OCI-LY7 (cell line): ENCODE data around the gene GPHN. TPM values are rescaled to one million over a fixed set of nuclear protein-coding genes. Genes with fewer than 3 reads are reported as not detected.

Source experiments
- BruUV-seq: library from RNA; stranded (reverse); fragments of 400-500 nt; replicated peaks from 2 replicates; lab custom pipeline; 2021; lab: Mats Ljungman, UMichigan
- CTCF ChIA-PET: fragments of 300-600 bp; sonication (Branson Sonifier 250); formaldehyde crosslinking; loops from one replicate; lab custom pipeline; 2022; ENCODE audit warnings: antibody characterized with exemption; ENCODE audit not compliant: unreplicated experiment; lab: Charles Lee
- POLR2A ChIA-PET: fragments of 300-600 bp; sonication (Branson Sonifier 250); formaldehyde crosslinking; loops from one replicate; lab custom pipeline; 2022; ENCODE audit warnings: antibody characterized with exemption; lab: Charles Lee
- DNase-seq: peaks from one replicate; pipeline ENCODE4 v3.0.0-alpha.2; 2015; ENCODE audit warnings: low spot score
- H2AFZ ChIP-seq: fragments of 200-600 bp; sonication (generic), shearing (Covaris generic); 2 replicates; pipeline ENCODE4 v1.6.1; 2014; ENCODE audit warnings: mild to moderate bottlenecking, antibody characterized with exemption, low read length, moderate library complexity
- H3K27ac ChIP-seq: fragments of 200-600 bp; sonication (generic); 2 replicates; pipeline ENCODE4 v1.5.1; 2014; ENCODE audit warnings: mixed run types, low read depth, mild to moderate bottlenecking, moderate library complexity, low read length, inconsistent platforms; ENCODE audit not compliant: poor library complexity, severe bottlenecking
- H3K36me3 ChIP-seq: fragments of 200-600 bp; sonication (generic); 2 replicates; pipeline ENCODE4 v1.6.1; 2014; ENCODE audit warnings: mild to moderate bottlenecking, antibody characterized with exemption, low read length, moderate library complexity, mixed read lengths; ENCODE audit not compliant: insufficient read depth
- H3K4me1 ChIP-seq: fragments of 200-600 bp; sonication (generic); 2 replicates; pipeline ENCODE4 v1.5.1; 2014; ENCODE audit warnings: mild to moderate bottlenecking, low read length; ENCODE audit not compliant: insufficient read depth, poor library complexity, severe bottlenecking
- H3K4me2 ChIP-seq: fragments of 200-600 bp; sonication (generic); 2 replicates; pipeline ENCODE4 v1.6.1; 2014; ENCODE audit warnings: mild to moderate bottlenecking, low read length
- H3K4me3 ChIP-seq: fragments of 200-600 bp; sonication (generic); 2 replicates; pipeline ENCODE4 v1.5.1; 2014; ENCODE audit warnings: mild to moderate bottlenecking, low read depth, low read length; ENCODE audit not compliant: poor library complexity, severe bottlenecking
- H3K79me2 ChIP-seq: fragments of 200-600 bp; sonication (generic); 2 replicates; pipeline ENCODE4 v1.6.1; 2016; ENCODE audit warnings: low read depth, mild to moderate bottlenecking, low read length, moderate library complexity, mixed read lengths; ENCODE audit not compliant: insufficient read depth
- H3K9me2 ChIP-seq: fragments of 200-600 bp; sonication (generic); 2 replicates; pipeline ENCODE4 v1.6.1; 2016; ENCODE audit warnings: mild to moderate bottlenecking, low read length, mixed read lengths; ENCODE audit not compliant: insufficient read depth
- H3K9me3 ChIP-seq: fragments of 200-600 bp; sonication (generic); 2 replicates; pipeline ENCODE4 v1.6.1; 2014; ENCODE audit warnings: mild to moderate bottlenecking, mixed run types, low read length, mixed read lengths
- H4K20me1 ChIP-seq: fragments of 200-600 bp; sonication (generic); 2 replicates; pipeline ENCODE4 v1.6.1; 2014; ENCODE audit warnings: mild to moderate bottlenecking, antibody characterized with exemption, low read length, moderate library complexity, mixed read lengths; ENCODE audit not compliant: insufficient read depth
- EZH2phosphoT487 ChIP-seq: fragments of 200-600 bp; sonication (generic); IDR thresholded peaks from 2 replicates; pipeline ENCODE4 v1.6.1; 2018; ENCODE audit warnings: low read depth, borderline replicate concordance, mild to moderate bottlenecking, mixed run types, antibody characterized with exemption, low read length, moderate library complexity, mixed read lengths
- intact Hi-C: fragments of 100-400 bp; cut with micrococcal nuclease; formaldehyde crosslinking; loops from one replicate; pipeline ENCODE4 v1.10.0; 2022; ENCODE audit not compliant: unreplicated experiment
- total RNA-seq, 2 experiments: library from RNA; depleted of rRNA in 1 of 2; stranded (reverse); fragments of >200 nt in 1 of 2; shearing (Covaris generic) in 1 of 2; gene quantifications; 2 replicates each; pipeline ENCODE4 v1.2.3, GENCODE V29; 2014 to 2022
- TF ChIP-seq, protein P1 (sequence below): fragments of 200-600 bp; sonication (generic); conservative IDR thresholded peaks from 2 replicates; pipeline ENCODE4 v1.5.1; 2014; ENCODE audit warnings: mild to moderate bottlenecking, antibody characterized with exemption, low read length, moderate library complexity, mixed read lengths

GPHN gene
- total RNA-seq, 2 experiments from 2014 or later = not detected

DNA sequence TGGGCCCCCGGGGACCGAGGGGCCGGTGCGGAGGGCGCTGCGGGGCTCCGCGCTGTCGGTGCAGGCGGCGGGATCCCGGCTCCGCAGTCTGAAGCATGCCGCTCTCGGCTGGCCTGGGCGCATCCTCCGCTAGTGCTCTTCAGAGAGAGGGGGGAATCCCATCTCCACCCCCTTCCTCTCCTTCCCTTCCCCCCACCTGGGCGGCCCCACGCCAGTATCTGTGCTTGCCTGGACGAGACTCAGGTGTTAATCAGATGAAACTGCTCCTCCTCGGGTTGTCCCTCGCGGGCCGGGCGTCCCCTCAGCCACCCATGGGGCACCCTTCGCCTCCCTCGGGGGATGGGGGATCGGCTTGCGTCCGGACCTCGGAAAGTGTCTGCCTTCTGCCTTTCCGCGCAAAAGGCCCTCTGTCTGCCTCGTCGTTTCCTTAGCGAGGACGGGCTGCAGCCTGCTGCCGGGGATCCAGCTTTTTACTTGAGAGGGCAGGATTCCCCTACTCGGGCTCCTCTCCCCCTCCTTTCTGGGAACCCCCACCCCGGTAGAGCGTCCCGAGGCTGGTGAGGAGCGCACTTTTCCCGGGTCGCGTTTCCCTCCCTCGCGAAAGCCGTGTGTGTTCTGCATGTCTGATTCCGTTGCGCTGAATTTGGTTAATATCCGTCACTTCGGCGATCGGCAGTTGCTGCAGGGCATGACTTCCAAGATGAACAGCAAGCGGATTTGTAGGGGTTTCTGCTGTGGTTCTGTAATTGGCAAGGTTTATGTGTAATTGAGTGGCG lies 1.1 kb downstream of the GPHN start:
- ChIA-PET CTCF (no interaction called here), POLR2A (no interaction called here)
- Histone ChIP-seq H3K27ac (no peak overlapping the region), H2AFZ (no peak overlapping the region), H3K36me3 (no peaks in the 10 kb centered on the region), H4K20me1 (no peaks in the 10 kb centered on the region), H3K4me1 (no peaks in the 10 kb centered on the region), H3K79me2 (no peaks in the 10 kb centered on the region), H3K4me3 (no peak overlapping the region), H3K9me3 (no peaks in the 10 kb centered on the region), H3K9me2 (no peaks in the 10 kb centered on the region), H3K4me2 (no peak overlapping the region)
- no TSS peak for BruUV-seq
- no peak for TF ChIP-seq EZH2phosphoT487
- TF ChIP-seq, protein P1, sequence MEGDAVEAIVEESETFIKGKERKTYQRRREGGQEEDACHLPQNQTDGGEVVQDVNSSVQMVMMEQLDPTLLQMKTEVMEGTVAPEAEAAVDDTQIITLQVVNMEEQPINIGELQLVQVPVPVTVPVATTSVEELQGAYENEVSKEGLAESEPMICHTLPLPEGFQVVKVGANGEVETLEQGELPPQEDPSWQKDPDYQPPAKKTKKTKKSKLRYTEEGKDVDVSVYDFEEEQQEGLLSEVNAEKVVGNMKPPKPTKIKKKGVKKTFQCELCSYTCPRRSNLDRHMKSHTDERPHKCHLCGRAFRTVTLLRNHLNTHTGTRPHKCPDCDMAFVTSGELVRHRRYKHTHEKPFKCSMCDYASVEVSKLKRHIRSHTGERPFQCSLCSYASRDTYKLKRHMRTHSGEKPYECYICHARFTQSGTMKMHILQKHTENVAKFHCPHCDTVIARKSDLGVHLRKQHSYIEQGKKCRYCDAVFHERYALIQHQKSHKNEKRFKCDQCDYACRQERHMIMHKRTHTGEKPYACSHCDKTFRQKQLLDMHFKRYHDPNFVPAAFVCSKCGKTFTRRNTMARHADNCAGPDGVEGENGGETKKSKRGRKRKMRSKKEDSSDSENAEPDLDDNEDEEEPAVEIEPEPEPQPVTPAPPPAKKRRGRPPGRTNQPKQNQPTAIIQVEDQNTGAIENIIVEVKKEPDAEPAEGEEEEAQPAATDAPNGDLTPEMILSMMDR = no peak
- intact Hi-C loops = no loop called here
- no peak for DNase-seq

DNA sequence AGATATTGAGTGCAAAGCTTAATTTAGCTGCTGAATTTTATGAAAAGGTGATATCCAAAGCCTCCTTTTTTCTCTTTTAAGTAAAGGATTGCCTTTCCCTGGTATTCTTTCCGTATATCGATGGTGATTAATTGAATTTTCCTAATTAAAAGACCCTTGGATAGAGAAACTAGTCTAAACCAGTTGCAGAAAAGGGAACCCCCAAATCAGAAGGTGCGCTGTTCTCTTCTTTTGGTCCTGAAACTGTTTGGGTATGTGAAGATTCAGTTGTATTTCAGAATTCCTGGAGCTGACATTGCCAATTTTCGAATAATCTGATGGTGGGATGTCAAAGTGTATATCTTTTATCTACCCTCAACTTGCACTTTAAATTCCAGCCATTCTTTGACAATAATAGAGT lies 1.9 kb downstream of the GPHN start:
- H3K79me2 ChIP-seq = no peaks in the 10 kb centered on the region
- BruUV-seq = no TSS peak

DNA sequence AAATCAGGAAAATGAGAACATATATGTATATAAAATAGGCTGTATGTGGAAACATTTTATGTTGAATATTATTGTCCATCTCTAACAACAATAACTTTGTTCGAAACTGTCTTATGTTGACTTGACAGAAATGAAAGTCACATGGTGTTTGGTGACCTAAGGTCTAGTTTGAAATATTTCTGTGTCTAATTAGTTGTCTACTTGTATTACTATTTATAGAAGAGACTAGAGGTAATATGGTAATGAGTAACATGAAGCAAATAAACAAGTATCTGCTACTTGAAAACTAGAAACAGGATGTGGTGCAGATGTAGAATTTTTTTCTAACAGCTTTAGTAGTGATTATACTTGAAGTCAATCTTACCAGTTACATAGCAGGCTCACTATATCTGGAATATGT lies 3.9 kb downstream of the GPHN start:
- DNase-seq = no peak
- Histone ChIP-seq H3K9me2 (no peaks in the 10 kb centered on the region), H2AFZ (no peak overlapping the region), H3K9me3 (no peaks in the 10 kb centered on the region), H3K79me2 (no peaks in the 10 kb centered on the region), H3K4me3 (no peak overlapping the region), H3K36me3 (no peaks in the 10 kb centered on the region), H3K4me2 (no peak overlapping the region), H4K20me1 (no peaks in the 10 kb centered on the region), H3K27ac (no peak overlapping the region), H3K4me1 (no peaks in the 10 kb centered on the region)
- ChIA-PET POLR2A (interaction anchor here (0.9 kb wide), 1 partner anchor 14 kb away, joined by 3 read pairs; no protein-coding TSS in a partner anchor), CTCF (no interaction called here)
- no TSS peak for BruUV-seq
- intact Hi-C loops = no loop called here
- TF ChIP-seq, protein P1 = no peak
- no peak for TF ChIP-seq EZH2phosphoT487

More for the DNA sequence above, 1.9 kb downstream of the GPHN start:
- no peak overlapping the region for H3K4me2 ChIP-seq
- no peak overlapping the region for H3K27ac ChIP-seq
- intact Hi-C loops = no loop called here
- H2AFZ ChIP-seq = no peak overlapping the region
- no peaks in the 10 kb centered on the region for H3K36me3 ChIP-seq
- no peaks in the 10 kb centered on the region for H3K9me3 ChIP-seq
- H3K9me2 ChIP-seq = no peaks in the 10 kb centered on the region
- ChIA-PET CTCF (no interaction called here), POLR2A (no interaction called here)
- TF ChIP-seq EZH2phosphoT487 = no peak
- TF ChIP-seq, protein P1 = no peak
- no peak overlapping the region for H3K4me3 ChIP-seq
- H4K20me1 ChIP-seq = no peaks in the 10 kb centered on the region
- no peak for DNase-seq
- no peaks in the 10 kb centered on the region for H3K4me1 ChIP-seq
